Suprapubic skin (tissue), 4 donors: ENCODE results near the gene GLYR1. TPM values are rescaled to one million over a fixed set of nuclear protein-coding genes. Genes with fewer than 3 reads are reported as not detected.
"Not testable (repeated sequence)": the region's sequence is repeated elsewhere in the genome, so short reads cannot be mapped to it uniquely, and the experiment has no call there.

Source experiments
- DNase-seq, 2 donors: peaks; one replicate each; pipeline ENCODE4 v3.0.0-alpha.2; 2019; ENCODE audit warnings: low spot score in 2 of 2
- H3K27ac ChIP-seq: fragments of 200-600 bp; sonication (generic); one replicate; pipeline ENCODE4 v1.5.1; 2019
- H3K27me3 ChIP-seq: fragments of 200-600 bp; sonication (generic); one replicate; pipeline ENCODE4 v1.5.1; 2019
- H3K36me3 ChIP-seq: fragments of 200-600 bp; sonication (generic); one replicate; pipeline ENCODE4 v1.5.1; 2019
- H3K4me1 ChIP-seq: fragments of 200-600 bp; sonication (generic); one replicate; pipeline ENCODE4 v1.5.1; 2019
- H3K4me3 ChIP-seq: fragments of 200-600 bp; sonication (generic); one replicate; pipeline ENCODE4 v1.5.1; 2019; ENCODE audit warnings: mild to moderate bottlenecking
- H3K9me3 ChIP-seq: fragments of 200-600 bp; sonication (generic); one replicate; pipeline ENCODE4 v1.5.1; 2019
- EP300 ChIP-seq: sonication (generic); formaldehyde crosslinking; IDR thresholded peaks from one replicate; pipeline ENCODE4 v1.6.1; 2017; ENCODE audit warnings: antibody characterized with exemption
- POLR2A ChIP-seq, 2 donors: fragments of 450-650 bp; IDR thresholded peaks; one replicate each; pipeline ENCODE4 v1.6.1; 2017; ENCODE audit warnings: antibody characterized with exemption in 2 of 2, mild to moderate bottlenecking in 2 of 2, moderate library complexity in 2 of 2
- POLR2AphosphoS5 ChIP-seq, 3 donors: sonication (generic); formaldehyde crosslinking; IDR thresholded peaks; one replicate each; pipeline ENCODE4 v1.6.1; 2017; ENCODE audit warnings: antibody characterized with exemption in 3 of 3
- WGBS: methylation state at CpG from one replicate; pipeline ENCODE4 v1.1.5; 2018; 5-methylcytosine and 5-hydroxymethylcytosine counted together
- total RNA-seq, 4 donors: library from RNA; depleted of rRNA; stranded (reverse); fragments of >200 nt; gene quantifications; one replicate each; pipeline ENCODE4 v1.1.0, GENCODE V29; 2016
- TF ChIP-seq, protein P1 (sequence below), 2 donors: fragments of 200-600 bp in 1 of 2; fragments of 450-650 bp in 1 of 2; sonication (generic) in 1 of 2; IDR thresholded peaks; one replicate each; pipeline ENCODE4 v1.5.1; 2016 to 2019; ENCODE audit warnings: antibody characterized with exemption in 2 of 2, mild to moderate bottlenecking in 1 of 2, moderate library complexity in 1 of 2

Gene GLYR1
- total RNA-seq, 4 donors from 2014 or later, result 42.2 to 76.0 (median 50.7) TPM

DNA sequence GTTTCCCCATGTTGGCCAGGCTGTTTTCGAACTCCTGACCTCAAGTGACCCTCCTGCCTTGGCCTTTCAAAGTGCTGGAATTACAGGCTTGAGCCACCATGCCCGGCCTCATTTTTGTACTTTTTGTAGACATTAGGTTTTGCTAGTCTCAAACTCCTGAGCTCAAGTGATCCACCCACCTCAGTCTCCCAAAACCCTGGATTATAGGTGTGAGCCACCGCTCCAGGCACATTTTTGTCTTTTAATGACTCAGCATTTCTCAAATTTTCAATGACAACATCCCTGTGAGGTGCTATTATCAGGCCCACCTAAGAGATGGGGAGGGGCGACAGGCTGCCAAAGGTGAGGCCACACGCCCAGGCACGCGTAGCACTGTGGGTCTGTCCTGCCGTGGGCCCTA lies 60.0 kb downstream of the GLYR1 start:
- no peak for TF ChIP-seq EP300
- no peak for TF ChIP-seq POLR2A (IDR thresholded peaks at IDR 0.05)
- no peak for TF ChIP-seq POLR2AphosphoS5 (IDR thresholded peaks at IDR 0.05)
- TF ChIP-seq, protein P1, sequence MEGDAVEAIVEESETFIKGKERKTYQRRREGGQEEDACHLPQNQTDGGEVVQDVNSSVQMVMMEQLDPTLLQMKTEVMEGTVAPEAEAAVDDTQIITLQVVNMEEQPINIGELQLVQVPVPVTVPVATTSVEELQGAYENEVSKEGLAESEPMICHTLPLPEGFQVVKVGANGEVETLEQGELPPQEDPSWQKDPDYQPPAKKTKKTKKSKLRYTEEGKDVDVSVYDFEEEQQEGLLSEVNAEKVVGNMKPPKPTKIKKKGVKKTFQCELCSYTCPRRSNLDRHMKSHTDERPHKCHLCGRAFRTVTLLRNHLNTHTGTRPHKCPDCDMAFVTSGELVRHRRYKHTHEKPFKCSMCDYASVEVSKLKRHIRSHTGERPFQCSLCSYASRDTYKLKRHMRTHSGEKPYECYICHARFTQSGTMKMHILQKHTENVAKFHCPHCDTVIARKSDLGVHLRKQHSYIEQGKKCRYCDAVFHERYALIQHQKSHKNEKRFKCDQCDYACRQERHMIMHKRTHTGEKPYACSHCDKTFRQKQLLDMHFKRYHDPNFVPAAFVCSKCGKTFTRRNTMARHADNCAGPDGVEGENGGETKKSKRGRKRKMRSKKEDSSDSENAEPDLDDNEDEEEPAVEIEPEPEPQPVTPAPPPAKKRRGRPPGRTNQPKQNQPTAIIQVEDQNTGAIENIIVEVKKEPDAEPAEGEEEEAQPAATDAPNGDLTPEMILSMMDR (IDR thresholded peaks at IDR 0.05), result no peak
- no peaks in the 10 kb centered on the region for H3K9me3 ChIP-seq
- H3K27me3 ChIP-seq, result no peaks in the 10 kb centered on the region
- H3K4me3 ChIP-seq, result no peak overlapping the region
- H3K27ac ChIP-seq, result no peak overlapping the region
- DNase-seq, result no peak
- H3K4me1 ChIP-seq, result no peaks in the 10 kb centered on the region
- H3K36me3 ChIP-seq, result no peaks in the 10 kb centered on the region
- WGBS, result 79% methylated on average over 8 of the region's 8 CpGs

DNA sequence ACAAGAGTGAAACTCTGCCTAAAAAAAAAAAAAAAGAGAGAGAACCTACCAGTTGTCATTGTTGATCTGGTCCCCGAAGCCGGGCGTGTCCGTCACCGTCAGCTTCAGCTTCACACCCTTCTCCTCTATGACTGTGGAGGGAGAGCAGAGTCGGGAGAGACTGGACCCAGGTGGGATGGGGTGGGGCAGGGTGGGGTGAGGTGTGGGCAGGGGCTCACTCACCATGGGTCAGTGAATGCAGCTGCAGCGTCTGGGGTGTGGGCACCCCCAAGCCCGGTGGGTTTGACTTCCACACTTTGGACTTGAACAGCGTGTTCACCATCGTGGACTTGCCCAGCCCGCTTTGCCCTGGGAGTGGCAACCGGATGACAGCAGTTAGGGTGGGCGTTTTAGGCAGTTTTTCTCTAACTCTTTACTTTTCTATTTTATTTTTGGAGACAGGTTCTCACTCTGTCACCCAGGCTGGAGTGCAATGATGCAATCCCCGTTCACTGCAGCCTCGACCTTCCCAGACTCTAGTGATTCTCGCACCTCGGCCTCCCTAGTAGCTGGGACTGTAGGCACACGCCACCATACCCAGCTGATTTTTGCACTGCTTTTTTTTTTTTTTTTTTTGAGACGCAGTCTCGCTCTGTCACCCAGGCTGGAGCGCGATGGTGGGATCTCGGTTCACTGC lies 61.2 kb downstream of the GLYR1 start:
- Histone ChIP-seq H3K4me1 (no peaks in the 10 kb centered on the region), H3K9me3 (no peaks in the 10 kb centered on the region), H3K36me3 (no peaks in the 10 kb centered on the region), H3K27me3 (no peaks in the 10 kb centered on the region), H3K4me3 (no peak overlapping the region), H3K27ac (no peak overlapping the region)
- TF ChIP-seq EP300, result no peak
- TF ChIP-seq, protein P1 (IDR thresholded peaks at IDR 0.05), result no peak
- TF ChIP-seq POLR2AphosphoS5 (IDR thresholded peaks at IDR 0.05), result no peak
- no peak for TF ChIP-seq POLR2A (IDR thresholded peaks at IDR 0.05)
- 90% methylated on average over 23 of the region's 23 CpGs for WGBS
- DNase-seq, result no peak

DNA sequence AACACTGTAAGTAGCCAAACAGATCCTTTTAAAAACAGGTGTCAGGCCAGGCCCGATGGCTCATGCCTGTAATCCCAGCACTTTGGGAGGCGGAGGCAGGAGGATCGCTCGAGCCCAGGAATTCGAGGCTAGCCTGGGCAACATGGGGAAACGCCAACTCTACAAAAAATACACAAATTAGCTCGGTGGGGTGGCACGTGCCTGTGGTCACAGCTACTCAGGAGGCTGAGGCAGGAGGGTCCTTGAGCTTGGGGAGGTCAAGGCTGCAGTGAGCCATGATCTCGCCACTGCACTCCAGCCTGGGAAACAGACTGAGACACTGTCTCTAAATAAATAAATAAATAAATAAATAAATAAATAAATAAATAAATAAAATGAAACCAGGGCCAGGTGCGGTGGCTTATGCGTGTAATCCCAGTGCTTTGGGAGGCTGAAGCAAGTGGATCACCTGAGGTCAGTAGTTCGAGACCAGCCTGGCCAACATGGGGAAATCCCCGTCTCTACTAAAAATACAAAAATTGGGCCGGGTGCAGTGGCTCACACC lies 62.6 kb downstream of the GLYR1 start:
- not testable (repeated sequence) for H3K9me3 ChIP-seq, H3K27ac ChIP-seq, H3K27me3 ChIP-seq, H3K4me3 ChIP-seq, DNase-seq, H3K36me3 ChIP-seq, H3K4me1 ChIP-seq
- 96% methylated on average over 14 of the region's 14 CpGs for WGBS

DNA sequence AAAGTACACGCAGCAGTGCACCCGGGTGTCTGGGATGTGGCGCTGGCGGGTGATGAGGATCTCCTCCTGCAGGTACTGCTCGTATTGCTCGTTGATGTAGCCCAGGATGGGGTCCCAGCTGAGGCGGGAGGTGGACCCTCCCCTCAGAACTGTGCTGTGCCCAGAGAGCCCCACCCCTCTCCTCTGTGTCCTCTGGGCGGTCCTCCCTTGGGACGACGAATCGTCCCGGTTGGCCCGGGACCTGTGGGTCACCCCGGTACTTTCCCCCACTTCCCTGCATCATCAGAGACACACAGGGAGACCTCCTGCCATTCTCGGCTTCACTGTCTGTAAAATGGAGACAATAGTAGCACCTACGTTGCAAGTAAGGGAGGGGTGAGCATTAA lies 63.1 kb downstream of the GLYR1 start:
- no peak overlapping the region for H3K4me3 ChIP-seq
- no peaks in the 10 kb centered on the region for H3K9me3 ChIP-seq
- H3K4me1 ChIP-seq, result no peaks in the 10 kb centered on the region
- H3K27me3 ChIP-seq, result no peaks in the 10 kb centered on the region
- no peak for TF ChIP-seq POLR2A (IDR thresholded peaks at IDR 0.05)
- no peak for TF ChIP-seq POLR2AphosphoS5 (IDR thresholded peaks at IDR 0.05)
- no peak for TF ChIP-seq EP300
- TF ChIP-seq, protein P1 (IDR thresholded peaks at IDR 0.05), result no peak
- no peaks in the 10 kb centered on the region for H3K36me3 ChIP-seq
- DNase-seq, result no peak
- WGBS, result 78% methylated on average over 12 of the region's 16 CpGs
- no peak overlapping the region for H3K27ac ChIP-seq

DNA sequence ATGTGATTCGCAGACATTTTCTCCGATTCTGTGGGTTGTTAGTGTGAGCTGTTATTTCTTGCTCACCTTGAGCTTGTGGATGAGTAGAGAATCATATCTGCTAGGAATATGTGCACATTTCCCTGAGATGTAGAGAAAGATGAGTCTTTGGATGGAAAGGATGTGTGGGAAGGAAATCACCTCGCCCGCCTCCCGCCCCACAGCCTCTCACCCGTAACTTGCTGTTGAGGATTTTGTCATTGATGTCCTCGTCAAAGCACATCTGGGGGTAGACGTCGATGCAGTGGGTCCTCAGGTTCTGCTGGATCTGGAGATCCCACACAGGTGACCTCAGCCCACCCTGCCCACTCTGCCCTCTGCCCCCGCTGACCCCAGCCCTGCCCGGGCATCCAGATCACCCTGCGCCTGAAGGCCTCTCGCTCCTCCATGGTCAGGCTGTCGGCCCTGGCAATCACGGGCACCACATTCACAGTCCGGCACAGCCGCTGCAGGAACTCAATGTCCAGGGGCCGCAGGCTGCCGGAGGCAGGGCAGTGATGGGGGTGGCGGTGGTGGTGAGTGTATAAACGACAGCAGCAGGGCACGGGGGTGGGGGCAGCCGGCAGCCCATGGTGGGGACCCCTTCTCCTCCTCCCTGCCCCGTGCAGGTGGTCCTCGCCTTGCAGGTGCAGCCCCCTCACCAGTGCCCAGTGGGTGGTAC lies 63.7 kb downstream of the GLYR1 start:
- TF ChIP-seq POLR2AphosphoS5 (IDR thresholded peaks at IDR 0.05), result no peak
- TF ChIP-seq POLR2A (IDR thresholded peaks at IDR 0.05), result no peak
- TF ChIP-seq, protein P1 (IDR thresholded peaks at IDR 0.05), result no peak
- TF ChIP-seq EP300, result no peak
- H3K4me3 ChIP-seq, result no peak overlapping the region
- DNase-seq, result no peak
- no peaks in the 10 kb centered on the region for H3K27me3 ChIP-seq
- H3K9me3 ChIP-seq, result no peaks in the 10 kb centered on the region
- H3K27ac ChIP-seq, result no peak overlapping the region
- H3K36me3 ChIP-seq, result no peaks in the 10 kb centered on the region
- WGBS, result 88% methylated on average over 17 of the region's 25 CpGs
- H3K4me1 ChIP-seq, result no peaks in the 10 kb centered on the region
